NT2/D1 (cell line): Measurements from ENCODE around the gene PPEF2.

Experiments used
- DNase-seq: peaks from one replicate; pipeline ENCODE4 v3.0.0-alpha.2; 2011; ENCODE audit warnings: low read depth, low spot score
- H3K27me3 ChIP-seq: 2 replicates; pipeline ENCODE4 v1.6.0; 2011; ENCODE audit warnings: mild to moderate bottlenecking; ENCODE audit not compliant: insufficient read length, insufficient read depth
- H3K36me3 ChIP-seq: 2 replicates; pipeline ENCODE4 v1.6.1; 2011; ENCODE audit warnings: mild to moderate bottlenecking, low read length, mixed read lengths; ENCODE audit not compliant: insufficient read depth, insufficient read length
- H3K4me1 ChIP-seq: 2 replicates; pipeline ENCODE4 v1.5.1; 2011; ENCODE audit not compliant: insufficient read depth, insufficient read length
- H3K4me3 ChIP-seq: 2 replicates; pipeline ENCODE4 v1.5.1; 2011; ENCODE audit warnings: low read depth; ENCODE audit not compliant: insufficient read length
- H3K9ac ChIP-seq: 2 replicates; pipeline ENCODE4 v1.6.0; 2011; ENCODE audit warnings: low read depth; ENCODE audit not compliant: insufficient read length
- H3K9me3 ChIP-seq: 2 replicates; pipeline ENCODE4 v1.5.1; 2011; ENCODE audit warnings: mild to moderate bottlenecking, low read length; ENCODE audit not compliant: insufficient read depth
- SUZ12 ChIP-seq: IDR thresholded peaks from 2 replicates; pipeline ENCODE4 v1.6.1; 2011; ENCODE audit not compliant: insufficient read length, insufficient read depth; ENCODE audit errors: extremely low read depth
- YY1 ChIP-seq: IDR thresholded peaks from 2 replicates; pipeline ENCODE4 v1.6.1; 2011; ENCODE audit not compliant: insufficient read length, insufficient read depth
- ZNF274 ChIP-seq: IDR thresholded peaks from 2 replicates; pipeline ENCODE4 v1.6.1; 2011; ENCODE audit warnings: mild to moderate bottlenecking, low read depth, low read length

Gene PPEF2

DNA sequence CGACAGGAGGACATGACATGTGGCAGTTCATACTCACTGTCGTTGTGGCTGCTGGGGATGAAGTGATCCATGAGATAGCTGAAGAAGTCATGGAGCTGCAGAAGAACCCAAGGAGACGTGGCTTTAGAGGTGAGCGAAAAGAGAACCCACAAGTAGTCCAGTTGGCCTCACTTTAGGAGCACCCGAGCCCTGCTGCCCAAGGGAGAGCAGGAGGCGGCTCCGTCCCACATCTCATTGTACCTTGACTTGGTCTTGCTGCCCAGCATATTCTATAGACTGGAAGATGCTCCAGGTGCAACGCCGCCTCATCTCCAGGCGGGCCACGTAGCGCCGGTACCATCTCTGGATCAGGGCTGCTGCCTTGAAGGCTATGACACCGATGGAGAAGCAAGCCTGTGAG is 10.6 kb downstream of the PPEF2 start:
- no peak for DNase-seq
- no peaks in the 10 kb centered on the region for H3K36me3 ChIP-seq
- no peaks in the 10 kb centered on the region for H3K4me1 ChIP-seq
- TF ChIP-seq YY1, result no peak
- TF ChIP-seq ZNF274, result no peak
- no peak for TF ChIP-seq SUZ12
- H3K9me3 ChIP-seq, result no peaks in the 10 kb centered on the region
- H3K4me3 ChIP-seq, result no peak overlapping the region
- no peak overlapping the region for H3K9ac ChIP-seq
- H3K27me3 ChIP-seq, result no peaks in the 10 kb centered on the region

DNA sequence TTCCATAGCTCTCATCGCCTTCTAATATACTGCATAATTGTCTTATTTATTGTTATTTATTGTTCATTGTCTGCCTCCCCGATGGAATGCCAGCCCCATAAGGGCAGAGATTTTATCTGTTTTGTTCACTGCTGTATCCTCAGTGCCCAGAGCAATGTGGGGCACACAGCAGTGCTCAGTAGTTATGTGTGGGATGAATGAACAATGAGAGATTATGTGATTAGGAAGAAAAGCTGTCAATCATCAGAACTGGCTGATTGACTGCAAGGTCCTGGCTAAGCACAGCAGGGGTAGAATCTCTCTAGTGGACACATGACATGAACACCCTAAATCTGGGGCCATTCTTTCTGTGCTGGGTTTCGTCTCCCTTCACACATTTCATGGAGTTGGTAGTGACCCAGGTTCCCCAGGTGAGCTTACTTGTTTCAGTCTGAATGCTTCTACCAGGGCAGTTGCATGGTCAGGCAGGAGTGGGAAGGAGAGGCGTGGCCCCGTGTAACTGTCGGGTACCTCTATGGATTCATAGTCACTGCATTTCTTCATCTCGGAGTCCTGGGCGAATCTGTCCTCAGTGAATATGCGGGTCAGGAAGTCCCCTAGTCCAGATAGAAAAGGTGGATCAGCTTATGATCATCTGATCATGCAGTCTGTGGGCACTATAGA is 12.6 kb downstream of the PPEF2 start:
- Histone ChIP-seq H3K27me3 (no peaks in the 10 kb centered on the region), H3K4me1 (no peaks in the 10 kb centered on the region), H3K36me3 (no peaks in the 10 kb centered on the region), H3K9me3 (no peaks in the 10 kb centered on the region), H3K9ac (no peak overlapping the region), H3K4me3 (no peak overlapping the region)
- TF ChIP-seq SUZ12 (no peak), ZNF274 (no peak), YY1 (no peak)
- DNase-seq, result no peak

DNA sequence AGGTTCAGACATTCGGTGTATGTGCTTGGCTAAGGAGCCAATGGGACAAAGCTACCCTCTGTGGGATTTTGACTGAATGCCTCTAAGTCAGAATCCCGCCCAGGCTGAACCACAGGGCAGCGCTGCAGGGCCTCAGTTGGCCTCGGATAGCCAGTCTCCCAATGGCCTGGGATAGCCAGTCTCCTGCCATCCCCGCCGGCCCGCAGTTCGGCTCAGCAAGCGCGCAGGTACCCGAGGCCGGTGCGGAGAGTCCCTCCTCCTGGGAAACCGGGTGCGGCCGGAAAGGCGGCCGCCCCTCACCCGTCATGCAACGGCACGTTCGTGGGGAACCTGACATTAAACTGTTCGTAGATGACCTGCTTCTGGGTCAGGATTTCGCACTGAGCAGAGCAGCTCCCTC is 16.1 kb downstream of the PPEF2 start:
- TF ChIP-seq ZNF274 (no peak), SUZ12 (no peak), YY1 (no peak)
- H3K9me3 ChIP-seq, result no peaks in the 10 kb centered on the region
- H3K4me3 ChIP-seq, result no peak overlapping the region
- H3K36me3 ChIP-seq, result no peaks in the 10 kb centered on the region
- no peaks in the 10 kb centered on the region for H3K4me1 ChIP-seq
- H3K27me3 ChIP-seq, result no peaks in the 10 kb centered on the region
- DNase-seq, result no peak
- no peak overlapping the region for H3K9ac ChIP-seq

GRCh38 chr4:75881476-75881875 is 20.8 kb downstream of the PPEF2 start:
- DNase-seq, result no peak
- H3K9ac ChIP-seq, result no peak overlapping the region
- H3K4me3 ChIP-seq, result no peak overlapping the region
- no peaks in the 10 kb centered on the region for H3K9me3 ChIP-seq
- H3K27me3 ChIP-seq, result no peaks in the 10 kb centered on the region
- no peaks in the 10 kb centered on the region for H3K36me3 ChIP-seq
- TF ChIP-seq SUZ12 (no peak), YY1 (no peak), ZNF274 (no peak)
- H3K4me1 ChIP-seq, result no peaks in the 10 kb centered on the region

GRCh38 chr4:75880278-75880677 is 22.0 kb downstream of the PPEF2 start:
- no peak overlapping the region for H3K9ac ChIP-seq
- DNase-seq, result no peak
- H3K36me3 ChIP-seq, result no peaks in the 10 kb centered on the region
- no peaks in the 10 kb centered on the region for H3K27me3 ChIP-seq
- no peak overlapping the region for H3K4me3 ChIP-seq
- H3K4me1 ChIP-seq, result no peaks in the 10 kb centered on the region
- no peak for TF ChIP-seq SUZ12
- TF ChIP-seq ZNF274, result no peak
- TF ChIP-seq YY1, result no peak
- no peaks in the 10 kb centered on the region for H3K9me3 ChIP-seq

DNA sequence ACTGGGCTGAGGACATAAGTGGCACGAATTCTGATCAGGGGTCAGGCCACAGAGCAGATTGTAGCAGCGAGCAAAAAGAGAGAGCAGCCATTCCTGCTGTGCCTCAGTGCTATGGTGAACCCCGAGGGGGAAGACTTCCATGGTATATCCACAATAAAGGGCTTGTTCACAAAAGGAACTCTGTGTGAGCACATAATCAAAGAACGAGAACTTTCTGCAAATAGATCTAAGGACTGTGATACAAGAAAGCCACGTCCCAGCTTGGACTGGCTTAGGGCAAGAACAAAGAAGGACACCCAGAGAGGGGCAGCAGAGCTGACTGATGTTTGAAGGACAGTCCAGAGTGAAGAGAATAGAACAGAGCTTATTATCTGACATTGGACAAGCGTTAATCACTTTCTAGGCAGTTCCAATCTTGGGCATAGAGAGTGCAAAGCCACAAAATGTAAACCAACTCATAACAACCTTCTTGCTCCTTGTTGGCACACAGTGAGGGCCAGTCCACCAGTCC is 24.0 kb downstream of the PPEF2 start:
- DNase-seq, result no peak
- Histone ChIP-seq H3K36me3 (no peaks in the 10 kb centered on the region), H3K4me3 (no peak overlapping the region), H3K9ac (no peak overlapping the region), H3K27me3 (no peaks in the 10 kb centered on the region), H3K4me1 (no peaks in the 10 kb centered on the region), H3K9me3 (no peaks in the 10 kb centered on the region)
- TF ChIP-seq ZNF274, result no peak
- TF ChIP-seq SUZ12, result no peak
- TF ChIP-seq YY1, result no peak

- H3K9ac ChIP-seq, result no peak overlapping the region
- H3K4me1 ChIP-seq, result no peaks in the 10 kb centered on the region
- H3K9me3 ChIP-seq, result no peaks in the 10 kb centered on the region
- no peak for DNase-seq
- H3K36me3 ChIP-seq, result no peaks in the 10 kb centered on the region
- H3K27me3 ChIP-seq, result no peaks in the 10 kb centered on the region
- TF ChIP-seq ZNF274, result no peak
- no peak for TF ChIP-seq SUZ12
- TF ChIP-seq YY1, result no peak
- no peak overlapping the region for H3K4me3 ChIP-seq
These were observed 26.0 kb downstream of the PPEF2 start for GRCh38 chr4:75876218-75876617.
